Heart left ventricle (tissue), 13 donors: ENCODE results near the gene CCNJ.

Source experiments
- POLR2A ChIP-seq, 2 donors: fragments of 450-650 bp; IDR thresholded peaks; one replicate each; pipeline ENCODE4 v1.6.1; 2017; ENCODE audit warnings: antibody characterized with exemption in 2 of 2, mild to moderate bottlenecking in 2 of 2, moderate library complexity in 2 of 2
- TF ChIP-seq, protein P1 (sequence below), 12 donors: fragments of 200-600 bp; sonication (generic) in 4 of 12; IDR thresholded peaks; one replicate each; pipeline versions ENCODE4 v1.5.0 to v1.8.0; 2018 to 2022; ENCODE audit warnings: antibody characterized with exemption in 12 of 12, mild to moderate bottlenecking in 5 of 12
- donor health status: ischemic (EF 13 %, LVEDD 7.1; RV severe dilation, severe dysfunction).
- donor health status: DM: no; HTN: yes; CAD: no.
- donor health status: DM: no; HTN: no; CAD: no.
- donor health status: ischemic (EF 25% LVEDD 6.9; RV normal size, moderate dysfunction).
- donor health status: ischemic (EF 25% LVEDD 5.7; RV mildly dilated, moderate dysfunction).
- donor health status: ischemic (EF 35%, LVEDD 5.7; RV mildly dilated, moderate dysfunction).
- donor health status: nonischemic (EF 11% LVEDD 7.7; RV severe dilation, severe dysfunction).
- donor health status: DM: yes; HTN: yes; CAD: no.
- donor health status: PGD.
- donor health status: ischemic (EF 29% LVEDD 5.4; RV normal size, mild dysfunction).
- donor health status: nonischemic (EF 23%, LVEDD 6.1; RV moderate dilation, normal function).

DNA sequence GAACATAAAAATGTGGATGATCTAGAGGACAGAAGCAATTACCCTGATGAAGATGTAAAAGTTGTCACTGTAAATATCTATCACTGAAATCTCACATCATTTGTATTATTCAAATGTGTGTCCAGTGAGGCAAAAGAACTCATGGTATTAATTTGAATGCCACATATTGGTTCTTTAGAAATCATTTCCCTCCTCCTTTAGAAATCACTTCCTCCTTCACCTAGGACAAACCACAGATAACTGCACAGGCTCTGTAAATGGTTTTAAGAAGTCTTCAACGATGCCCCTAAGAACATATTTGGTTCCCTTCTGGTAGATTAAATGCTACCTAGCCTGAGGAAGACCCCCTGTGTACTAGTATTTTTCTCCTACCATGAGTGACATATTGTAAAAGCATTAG is 53.6 kb downstream of the CCNJ start:
- TF ChIP-seq, protein P1, sequence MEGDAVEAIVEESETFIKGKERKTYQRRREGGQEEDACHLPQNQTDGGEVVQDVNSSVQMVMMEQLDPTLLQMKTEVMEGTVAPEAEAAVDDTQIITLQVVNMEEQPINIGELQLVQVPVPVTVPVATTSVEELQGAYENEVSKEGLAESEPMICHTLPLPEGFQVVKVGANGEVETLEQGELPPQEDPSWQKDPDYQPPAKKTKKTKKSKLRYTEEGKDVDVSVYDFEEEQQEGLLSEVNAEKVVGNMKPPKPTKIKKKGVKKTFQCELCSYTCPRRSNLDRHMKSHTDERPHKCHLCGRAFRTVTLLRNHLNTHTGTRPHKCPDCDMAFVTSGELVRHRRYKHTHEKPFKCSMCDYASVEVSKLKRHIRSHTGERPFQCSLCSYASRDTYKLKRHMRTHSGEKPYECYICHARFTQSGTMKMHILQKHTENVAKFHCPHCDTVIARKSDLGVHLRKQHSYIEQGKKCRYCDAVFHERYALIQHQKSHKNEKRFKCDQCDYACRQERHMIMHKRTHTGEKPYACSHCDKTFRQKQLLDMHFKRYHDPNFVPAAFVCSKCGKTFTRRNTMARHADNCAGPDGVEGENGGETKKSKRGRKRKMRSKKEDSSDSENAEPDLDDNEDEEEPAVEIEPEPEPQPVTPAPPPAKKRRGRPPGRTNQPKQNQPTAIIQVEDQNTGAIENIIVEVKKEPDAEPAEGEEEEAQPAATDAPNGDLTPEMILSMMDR (IDR thresholded peaks at IDR 0.05), result no peak
- TF ChIP-seq POLR2A (IDR thresholded peaks at IDR 0.05), result no peak
